Kidney (tissue), 14 donors: Measurements from ENCODE around the gene RBP5. TPM values are rescaled to one million over a fixed set of nuclear protein-coding genes. Genes with fewer than 3 reads are reported as not detected.
A peak's percentile ranks its signal among the peaks of the same experiment; 100 is the strongest.

Source experiments
- DNase-seq, 5 donors: peaks; one replicate each; pipeline ENCODE4 v3.0.0-alpha.2; 2013 to 2020
- FAIRE-seq: peaks from 2 replicates; lab custom pipeline; 2012; peaks lifted over from hg19 to GRCh38; lab: Jason Lieb, UNC
- H3K27ac ChIP-seq, 2 donors: one replicate each; pipeline ENCODE4 v1.7.0; 2013; ENCODE audit warnings: low read depth in 2 of 2, low read length in 2 of 2, inconsistent platforms in 1 of 2
- H3K27me3 ChIP-seq: one replicate; pipeline ENCODE4 v1.7.1; 2013; ENCODE audit warnings: low read length, inconsistent platforms; ENCODE audit not compliant: control insufficient read depth, insufficient read depth
- H3K36me3 ChIP-seq, 3 donors: one replicate each; pipeline versions ENCODE4 v1.7.0 to v1.7.1; 2013; ENCODE audit warnings: low read length in 3 of 3, control low read depth in 1 of 3, inconsistent platforms in 1 of 3; ENCODE audit not compliant: insufficient read depth in 3 of 3, control insufficient read depth in 2 of 3
- H3K4me1 ChIP-seq, 3 donors: one replicate each; pipeline versions ENCODE4 v1.7.0 to v1.7.1; 2013; ENCODE audit warnings: low read length in 3 of 3, inconsistent platforms in 1 of 3, low read depth in 1 of 3; ENCODE audit not compliant: control insufficient read depth in 2 of 3, insufficient read depth in 2 of 3
- H3K4me3 ChIP-seq, 3 donors: one replicate each; pipeline versions ENCODE4 v1.7.0 to v1.8.1; 2013; ENCODE audit warnings: low read length in 3 of 3, control low read depth in 1 of 3, inconsistent platforms in 1 of 3
- H3K9ac ChIP-seq, 3 donors: one replicate each; pipeline versions ENCODE4 v1.7.0 to v1.7.1; 2013; ENCODE audit warnings: low read length in 3 of 3, control low read depth in 1 of 3, inconsistent platforms in 1 of 3
- H3K9me3 ChIP-seq, 3 donors: one replicate each; pipeline versions ENCODE4 v1.7.0 to v1.7.1; 2013; ENCODE audit warnings: low read length in 3 of 3, control low read depth in 1 of 3, inconsistent platforms in 1 of 3; ENCODE audit not compliant: control insufficient read depth in 2 of 3, insufficient read depth in 1 of 3
- intact Hi-C: fragments of 100-400 bp; cut with DNase I; formaldehyde crosslinking; loops from one replicate; pipeline ENCODE4 v1.11.1; 2022
- polyA plus RNA-seq: library from polyadenylated mRNA; stranded (reverse); fragments of 350-450 nt; fragmentation: Illumina TruSeq; extraction: RNeasy Lipid Tissue Mini Kit (QIAGEN cat#74804); gene quantifications from one replicate; pipeline ENCODE4 v1.2.3, GENCODE V29; 2014; ENCODE audit warnings: low read depth, low replicate concordance; ENCODE audit not compliant: insufficient read depth
- total RNA-seq: library from RNA; stranded (reverse); fragmentation: NEBNext Ultra II Directional; extraction: Animal tissue kit (Norgen Biotek cat#: 25700); gene quantifications from one replicate; pipeline ENCODE4 v1.2.1, GENCODE V29; 2021
- TF ChIP-seq, protein P1 (sequence below): IDR thresholded peaks from 3 replicates; pipeline ENCODE4 v1.5.1; 2012; ENCODE audit warnings: mild to moderate bottlenecking, moderate library complexity, borderline replicate concordance; ENCODE audit not compliant: insufficient read depth; ENCODE audit errors: extremely low read depth
- donor health status: control.
- donor health status: control.
- donor health status: control.
- donor health status: control.
- donor health status: control.
- donor health status: DM: yes; HTN: yes; CAD: no.
- donor health status: Normal renal cell carcinoma (clear cell type).

The RBP5 gene
- total and polyA plus RNA-seq, 2 donors from 2014 or later, result 74.6 to 609 TPM

DNA sequence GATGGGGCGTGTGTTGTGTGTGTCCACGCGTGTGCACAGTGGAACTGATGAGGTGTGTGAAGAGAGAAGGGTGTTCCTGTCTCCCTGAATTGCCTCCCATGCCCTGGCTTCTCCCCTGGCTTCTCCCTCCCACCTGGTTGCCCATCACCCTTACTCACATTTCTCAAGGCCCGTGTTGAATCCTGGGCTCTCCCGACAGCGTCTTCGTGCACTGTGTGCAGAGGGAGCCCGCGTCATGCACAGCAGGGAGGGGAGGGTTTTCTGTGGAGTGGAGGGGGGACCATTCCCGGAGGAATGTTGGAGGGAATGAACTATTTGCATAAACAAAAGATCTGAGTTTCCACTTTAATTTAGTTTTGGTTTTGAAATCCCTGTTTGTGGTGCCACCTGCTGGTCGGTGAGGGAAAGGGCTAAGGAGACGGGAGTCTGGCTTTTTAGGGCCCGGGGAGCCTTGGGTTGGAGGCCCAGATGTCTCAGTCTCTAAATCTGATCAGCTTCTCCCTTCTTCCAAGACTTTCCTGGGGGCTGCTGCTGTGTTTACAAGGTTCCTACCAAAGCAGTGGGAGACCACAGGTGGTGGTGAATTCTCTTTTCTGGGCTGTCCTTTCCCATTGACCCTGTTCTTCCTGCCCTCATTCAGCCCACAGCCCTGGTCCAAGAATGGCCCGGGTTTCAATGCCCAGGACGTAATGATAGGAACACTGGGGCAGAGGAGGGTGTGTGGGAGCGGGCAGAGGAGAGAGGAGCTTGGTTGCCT, 36.3 kb downstream of the RBP5 start, which contains the start of gene C1R:
C1R (minus strand) TSS at position 217 of the 757 bp plus-strand sequence; CDS start at position 160, 57 bp downstream.
- peak; percentile 50 for FAIRE-seq
- TF ChIP-seq, protein P1, sequence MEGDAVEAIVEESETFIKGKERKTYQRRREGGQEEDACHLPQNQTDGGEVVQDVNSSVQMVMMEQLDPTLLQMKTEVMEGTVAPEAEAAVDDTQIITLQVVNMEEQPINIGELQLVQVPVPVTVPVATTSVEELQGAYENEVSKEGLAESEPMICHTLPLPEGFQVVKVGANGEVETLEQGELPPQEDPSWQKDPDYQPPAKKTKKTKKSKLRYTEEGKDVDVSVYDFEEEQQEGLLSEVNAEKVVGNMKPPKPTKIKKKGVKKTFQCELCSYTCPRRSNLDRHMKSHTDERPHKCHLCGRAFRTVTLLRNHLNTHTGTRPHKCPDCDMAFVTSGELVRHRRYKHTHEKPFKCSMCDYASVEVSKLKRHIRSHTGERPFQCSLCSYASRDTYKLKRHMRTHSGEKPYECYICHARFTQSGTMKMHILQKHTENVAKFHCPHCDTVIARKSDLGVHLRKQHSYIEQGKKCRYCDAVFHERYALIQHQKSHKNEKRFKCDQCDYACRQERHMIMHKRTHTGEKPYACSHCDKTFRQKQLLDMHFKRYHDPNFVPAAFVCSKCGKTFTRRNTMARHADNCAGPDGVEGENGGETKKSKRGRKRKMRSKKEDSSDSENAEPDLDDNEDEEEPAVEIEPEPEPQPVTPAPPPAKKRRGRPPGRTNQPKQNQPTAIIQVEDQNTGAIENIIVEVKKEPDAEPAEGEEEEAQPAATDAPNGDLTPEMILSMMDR, result peak; percentile 76
- peak; percentile 77 to 96 (median 84) for DNase-seq
- Histone ChIP-seq H3K4me1 (peaks cover 0 to 11% (median 0%) of the 10 kb centered on the region in 3 donors), H3K9me3 (no peaks in the 10 kb centered on the region), H3K27me3 (no peaks in the 10 kb centered on the region), H3K9ac (peak within 1 kb of the TSS in 2 of 3 donors; percentile 48 to 70), H3K4me3 (peak within 1 kb of the TSS; percentile 38 to 80 (median 63)), H3K36me3 (no peaks in the 10 kb centered on the region), H3K27ac (peak within 1 kb of the TSS; percentile 20 to 64)
- intact Hi-C loops, result loop anchor here (10.0 kb wide), 1 partner anchor 148 kb away; the partner anchor contains the start of genes C12orf57 and RNU7-1

DNA sequence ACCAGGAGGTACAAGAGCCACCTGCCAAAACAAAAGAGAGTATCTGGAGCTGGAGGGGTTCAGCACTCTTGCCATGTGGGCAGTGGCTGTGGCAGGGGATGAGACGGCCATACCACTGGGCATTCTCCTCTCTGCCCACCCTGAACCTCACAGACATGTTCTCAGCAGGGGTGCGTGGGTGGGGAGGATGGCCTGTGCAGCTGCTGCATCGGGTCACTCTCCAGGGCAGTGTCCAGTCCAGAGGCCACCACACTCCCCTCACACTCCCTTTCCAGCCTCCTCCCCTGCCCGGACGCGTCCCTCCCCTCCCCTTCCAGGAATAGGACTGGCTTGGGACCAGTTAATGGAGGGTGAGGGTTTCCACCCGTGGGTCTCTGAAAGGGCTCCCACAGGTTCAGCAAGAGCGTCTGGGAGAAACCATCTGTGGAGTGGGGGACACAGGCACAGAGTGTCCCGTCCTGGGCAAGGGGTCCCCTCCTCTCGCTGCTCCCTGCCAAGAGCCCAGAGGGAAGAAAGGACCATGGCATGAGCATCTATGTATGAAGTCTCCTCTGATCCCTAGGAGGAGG, 36.9 kb downstream of the RBP5 start:
- intact Hi-C loops, result loop anchor here (10.0 kb wide), 1 partner anchor 147 kb away; the partner anchor contains the start of genes C12orf57 and RNU7-1
- peak overlapping the region; percentile 20 to 64 for H3K27ac ChIP-seq
- H3K27me3 ChIP-seq, result no peaks in the 10 kb centered on the region
- H3K9me3 ChIP-seq, result no peaks in the 10 kb centered on the region
- DNase-seq (peak; percentile 27 to 92 (median 59)), FAIRE-seq (no peak)
- H3K9ac ChIP-seq, result peak overlapping the region in 2 of 3 donors; percentile 48 to 70
- no peaks in the 10 kb centered on the region for H3K36me3 ChIP-seq
- TF ChIP-seq, protein P1, result no peak
- peaks cover 0 to 11% (median 0%) of the 10 kb centered on the region in 3 donors for H3K4me1 ChIP-seq
- H3K4me3 ChIP-seq, result peak overlapping the region; percentile 38 to 80 (median 63)

DNA sequence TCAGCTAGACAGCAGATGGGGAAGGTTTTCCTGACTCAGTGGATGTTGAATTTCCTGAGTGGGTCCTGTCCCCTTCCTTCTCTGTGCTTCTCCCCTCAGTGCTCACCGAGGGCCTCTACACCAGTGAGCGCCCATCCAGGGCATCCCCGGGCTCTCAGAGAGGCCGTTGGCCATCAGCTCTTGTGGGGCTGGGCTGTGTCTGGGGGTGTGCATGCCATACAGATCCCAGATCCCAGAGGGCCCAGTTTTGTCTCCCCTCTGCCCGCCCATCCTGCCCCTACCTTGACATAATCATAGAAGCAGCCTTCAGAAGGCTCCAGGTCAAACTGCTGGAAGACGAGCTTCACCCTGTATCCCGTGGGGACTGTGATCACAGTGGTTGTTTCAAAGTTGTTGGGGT, 37.5 kb downstream of the RBP5 start:
- Histone ChIP-seq H3K9ac (no peak overlapping the region), H3K4me1 (peaks cover 0 to 11% (median 0%) of the 10 kb centered on the region in 3 donors), H3K9me3 (no peaks in the 10 kb centered on the region), H3K4me3 (peak overlapping the region in 2 of 3 donors; percentile 23 to 80), H3K27ac (peak overlapping the region in 1 of 2 donors; percentile 11), H3K27me3 (no peaks in the 10 kb centered on the region), H3K36me3 (no peaks in the 10 kb centered on the region)
- TF ChIP-seq, protein P1, result no peak
- DNase-seq (no peak), FAIRE-seq (no peak)
- intact Hi-C loops, result loop anchor here (10.0 kb wide), 1 partner anchor 146 kb away; the partner anchor contains the start of genes C12orf57 and RNU7-1
